DMS79 (cell line): ENCODE measurements around the gene AP2A2.

Experiments
- DNase-seq: peaks from one replicate; lab custom pipeline; 2025; lab: John Stamatoyannopoulos, UW

The AP2A2 gene

GRCh38 chr11:924406-925157 is 1.1 kb upstream of the AP2A2 start:
- no peak for DNase-seq

- no peak for DNase-seq
These were observed 543 bp upstream of the AP2A2 start for GRCh38 chr11:925158-925495.

GRCh38 chr11:926341-926916 is 759 bp downstream of the AP2A2 start:
- DNase-seq, result no peak

- no peak for DNase-seq
These were observed 2.2 kb downstream of the AP2A2 start for GRCh38 chr11:927871-928270.

- no peak for DNase-seq
These were observed 3.1 kb downstream of the AP2A2 start for GRCh38 chr11:928786-929185.

GRCh38 chr11:929405-929804 is 3.7 kb downstream of the AP2A2 start:
- DNase-seq, result no peak

GRCh38 chr11:931385-931784 is 5.7 kb downstream of the AP2A2 start:
- DNase-seq, result no peak

- DNase-seq, result no peak
These were observed 6.8 kb downstream of the AP2A2 start for GRCh38 chr11:932435-932834.

GRCh38 chr11:933142-933851 is 7.6 kb downstream of the AP2A2 start:
- DNase-seq, result no peak

GRCh38 chr11:933936-934335 is 8.3 kb downstream of the AP2A2 start:
- DNase-seq, result no peak

- no peak for DNase-seq
These were observed 8.9 kb downstream of the AP2A2 start for GRCh38 chr11:934527-934926.

GRCh38 chr11:936199-936598 is 10.5 kb downstream of the AP2A2 start:
- no peak for DNase-seq

- DNase-seq, result no peak
These were observed 12.2 kb downstream of the AP2A2 start for GRCh38 chr11:937841-938261.

- no peak for DNase-seq
These were observed 14.9 kb downstream of the AP2A2 start for GRCh38 chr11:940496-941135.

GRCh38 chr11:942823-943222 is 17.2 kb downstream of the AP2A2 start:
- no peak for DNase-seq

- DNase-seq, result no peak
These were observed 19.2 kb downstream of the AP2A2 start for GRCh38 chr11:944711-945470.

- no peak for DNase-seq
These were observed 20.3 kb downstream of the AP2A2 start for GRCh38 chr11:945986-946385.

- no peak for DNase-seq
These were observed 22.1 kb downstream of the AP2A2 start for GRCh38 chr11:947744-948143.

- DNase-seq, result no peak
These were observed 25.8 kb downstream of the AP2A2 start for GRCh38 chr11:951507-951906.

GRCh38 chr11:952406-953385 is 27.0 kb downstream of the AP2A2 start:
- no peak for DNase-seq

- no peak for DNase-seq
These were observed 27.8 kb downstream of the AP2A2 start for GRCh38 chr11:953512-953911.
